Kidney glomerular epithelial cell (primary cell): ENCODE measurements around the gene AGO4.
"Not testable (repeated sequence)": the region's sequence is repeated elsewhere in the genome, so short reads cannot be mapped to it uniquely, and the experiment has no call there.

Experiments used
- DNase-seq: peaks from one replicate; lab custom pipeline; 2025; lab: John Stamatoyannopoulos, UW

Gene AGO4

DNA sequence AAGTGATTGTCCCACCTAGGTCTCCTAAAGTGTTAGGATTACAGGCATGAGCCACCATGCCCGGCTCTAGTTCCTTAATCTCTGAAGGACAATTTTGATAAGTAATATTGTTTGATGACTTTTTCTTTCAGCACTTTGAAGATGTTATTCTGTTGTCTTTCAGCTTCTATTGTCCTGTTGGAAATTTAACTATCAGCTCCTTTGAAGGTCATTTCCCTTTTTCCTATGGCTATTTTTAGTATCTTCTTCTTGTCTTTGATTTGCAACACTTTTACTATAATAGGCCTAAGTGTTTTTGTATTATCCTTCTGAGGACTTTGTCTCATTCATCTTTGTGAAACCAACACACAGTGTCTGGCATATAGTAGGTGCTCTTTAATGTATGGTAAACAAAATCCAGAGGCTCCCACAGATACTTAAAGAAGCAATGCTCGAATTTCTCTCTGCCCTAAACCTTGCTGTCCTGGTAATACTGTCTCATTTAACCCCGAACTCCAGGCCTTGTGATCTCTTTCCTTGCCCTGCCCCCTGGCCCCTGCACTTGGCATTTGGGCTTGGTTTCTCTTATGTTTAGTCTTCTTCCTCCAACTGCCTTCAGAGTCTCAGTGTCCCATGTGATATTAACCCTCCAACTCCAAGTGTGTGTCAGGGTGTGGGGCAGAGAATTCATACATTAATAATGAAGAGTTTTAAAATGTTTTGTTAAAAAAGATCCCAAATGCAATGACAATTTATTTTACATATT is 56.2 kb downstream of the AGO4 start:
- DNase-seq, result no peak

DNA sequence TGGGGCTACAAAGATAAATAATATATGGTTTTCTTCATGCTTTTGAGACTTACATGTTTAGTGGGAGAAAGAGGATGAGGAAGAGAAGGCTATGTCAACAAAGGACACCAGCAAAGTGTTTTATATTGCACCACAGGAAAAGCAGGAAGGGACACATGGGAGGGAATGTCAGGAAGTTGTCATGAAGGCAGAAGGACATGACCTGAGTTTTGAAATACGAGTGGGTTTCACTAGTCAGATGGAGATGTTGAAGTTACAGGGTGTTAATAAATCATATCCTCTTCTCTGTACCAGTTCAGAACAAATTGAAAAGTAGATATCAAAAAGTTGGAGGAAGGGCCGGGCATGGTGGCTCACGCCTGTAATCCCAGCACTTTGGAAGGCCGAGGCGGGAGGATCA is 57.0 kb downstream of the AGO4 start:
- no peak for DNase-seq

DNA sequence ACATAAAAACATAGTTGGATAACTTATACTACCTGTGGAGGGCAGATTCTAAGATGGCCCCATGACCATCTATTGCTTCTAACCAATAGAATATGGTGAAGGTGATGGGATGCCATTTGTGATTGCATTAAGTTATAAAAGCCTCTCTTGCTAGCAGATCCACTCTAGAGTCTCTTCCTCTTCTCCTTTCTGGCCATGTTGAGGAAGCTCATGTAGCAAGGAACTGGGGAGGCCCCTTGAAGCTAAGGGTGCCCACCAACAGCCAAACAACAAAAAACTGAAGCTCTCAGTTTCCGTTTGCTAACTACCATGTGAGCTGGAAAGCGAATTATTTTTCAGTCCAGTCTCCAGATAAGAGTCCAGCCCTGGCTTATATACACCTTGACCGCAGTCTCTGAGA is 59.2 kb downstream of the AGO4 start:
- DNase-seq, result no peak

GRCh38 chr1:35869245-35869950 is 61.6 kb downstream of the AGO4 start:
- DNase-seq, result not testable (repeated sequence)

DNA sequence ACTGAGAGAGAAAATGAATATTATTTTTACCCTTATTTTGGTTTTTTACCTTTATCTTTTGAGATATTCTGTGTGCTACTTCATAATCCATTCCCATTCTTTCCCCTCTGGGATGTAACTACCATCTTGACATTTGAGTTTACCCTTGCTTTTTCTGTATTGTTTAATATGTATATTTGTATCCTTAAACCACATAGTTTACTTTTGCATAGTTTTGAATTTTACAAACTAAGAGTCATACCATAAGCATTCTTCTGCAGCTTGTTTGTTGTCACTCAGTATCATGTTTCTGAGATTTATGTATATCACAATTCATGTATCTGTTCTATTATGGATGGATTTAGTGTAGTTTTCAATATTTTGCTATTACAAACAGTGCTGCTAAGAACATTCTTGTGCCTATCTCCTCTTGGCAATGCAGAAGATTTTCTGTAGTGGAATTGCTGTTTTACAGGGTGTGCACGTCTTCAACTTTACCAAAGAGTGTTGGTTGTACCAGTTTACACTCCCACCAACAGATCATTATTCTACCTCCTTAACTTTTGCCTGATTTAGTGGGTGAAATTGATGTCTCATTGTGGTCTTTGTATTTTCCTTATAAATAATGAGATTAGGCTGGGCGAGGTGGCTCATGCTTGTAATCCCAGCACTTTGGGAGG is 63.0 kb downstream of the AGO4 start:
- no peak for DNase-seq

DNA sequence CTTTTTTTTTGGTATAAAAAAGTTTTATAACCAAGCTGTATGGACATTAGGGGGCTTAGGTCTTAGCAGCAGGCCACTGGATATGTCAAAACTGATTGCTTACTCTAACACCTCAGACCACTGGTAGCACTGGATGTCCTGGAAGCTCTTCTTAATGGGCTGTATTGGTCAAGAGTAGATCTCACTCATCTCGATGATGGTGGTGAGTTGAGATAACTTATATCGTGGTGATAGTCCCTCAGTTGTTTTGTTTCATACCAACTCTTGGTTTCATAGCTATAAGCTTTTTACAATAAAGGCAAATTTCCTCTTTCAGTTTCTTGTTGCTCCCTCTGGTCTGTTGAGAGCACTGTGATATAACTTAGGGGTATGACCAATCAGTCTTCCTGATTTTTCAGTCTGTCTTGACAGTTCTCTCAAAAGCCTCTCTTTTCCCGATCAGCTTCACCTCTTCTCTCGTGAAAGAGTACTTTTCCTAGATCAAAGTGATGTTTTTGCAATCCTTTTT is 65.5 kb downstream of the AGO4 start:
- no peak for DNase-seq

- not testable (repeated sequence) for DNase-seq
These were observed 66.3 kb downstream of the AGO4 start for GRCh38 chr1:35874115-35874514.

DNA sequence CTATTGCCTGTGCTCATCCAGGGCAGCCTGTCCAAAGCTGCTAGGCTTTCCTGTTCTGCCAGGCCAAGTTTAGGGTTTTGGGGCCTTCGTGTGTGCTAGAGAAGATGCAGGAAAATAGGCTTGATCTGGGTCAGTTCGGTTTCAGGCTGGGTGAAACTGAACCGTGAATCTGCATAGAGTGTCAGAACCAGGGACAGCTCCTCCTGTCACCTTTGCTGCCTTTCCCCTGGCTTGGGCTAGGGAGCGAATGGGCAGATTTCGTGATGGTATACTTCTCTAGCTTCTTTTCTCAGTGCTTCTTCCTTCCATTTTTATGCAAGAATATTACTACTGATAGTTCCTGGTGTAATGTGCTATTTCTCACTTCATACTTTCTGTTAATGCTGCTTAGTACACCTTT is 69.2 kb downstream of the AGO4 start:
- no peak for DNase-seq

DNA sequence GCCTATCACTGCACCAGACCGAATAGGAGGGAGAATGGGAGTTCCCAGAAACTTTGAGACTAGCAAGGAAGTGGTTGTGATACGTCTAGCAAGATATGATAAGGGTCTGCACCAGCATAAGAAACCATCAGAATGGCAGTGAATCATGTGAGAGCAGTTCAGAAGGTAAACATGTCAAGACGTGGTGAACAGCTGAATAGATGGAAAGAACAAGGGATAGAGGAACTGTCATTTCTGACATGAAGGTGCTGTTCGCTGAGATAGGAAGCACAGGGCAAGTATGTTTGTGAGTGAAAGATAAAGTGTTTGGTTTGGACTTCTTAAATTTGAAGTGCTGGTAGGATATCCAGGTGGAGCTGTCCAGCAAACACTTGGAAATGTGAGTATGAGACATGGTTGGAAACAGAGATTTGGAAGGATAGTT is 74.0 kb downstream of the AGO4 start:
- no peak for DNase-seq

GRCh38 chr1:35882586-35882944 is 74.7 kb downstream of the AGO4 start:
- DNase-seq, result no peak

- DNase-seq, result peak; percentile 78
These were observed 75.3 kb downstream of the AGO4 start, which contains the start of gene AGO1 for GRCh38 chr1:35882945-35883634. TSS of gene AGO1 (plus strand) at chr1:35883209. CDS start at chr1:35883422, 213 bp downstream.

DNA sequence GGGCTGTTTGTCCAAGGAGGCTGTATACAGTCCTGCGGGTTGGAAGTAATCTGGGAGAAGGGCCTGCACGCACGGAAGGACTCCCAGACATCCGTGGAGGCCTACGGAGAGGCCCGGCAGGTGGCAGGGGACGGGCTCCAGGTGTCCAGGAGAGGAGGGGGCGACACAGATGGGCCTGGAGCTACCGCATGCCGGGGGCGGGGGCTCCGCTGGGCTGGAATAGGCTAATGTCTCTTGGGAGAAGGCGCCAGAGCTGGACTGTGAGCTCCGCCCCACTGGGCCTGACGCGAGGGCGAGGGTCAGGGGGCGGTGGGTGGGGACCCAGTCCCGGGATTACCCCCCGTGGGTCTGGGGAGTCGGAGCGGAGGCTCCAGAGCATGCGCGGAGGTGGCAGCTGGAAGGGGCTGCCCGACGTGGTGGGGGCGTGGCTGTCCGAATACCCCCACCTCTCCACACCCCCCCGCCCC is 75.9 kb downstream of the AGO4 start:
- no peak for DNase-seq

- DNase-seq, result no peak
These were observed 77.1 kb downstream of the AGO4 start for GRCh38 chr1:35884934-35885333.

GRCh38 chr1:35885961-35886558 is 78.2 kb downstream of the AGO4 start:
- DNase-seq, result no peak

- DNase-seq, result no peak
These were observed 79.0 kb downstream of the AGO4 start for GRCh38 chr1:35886577-35887431.

DNA sequence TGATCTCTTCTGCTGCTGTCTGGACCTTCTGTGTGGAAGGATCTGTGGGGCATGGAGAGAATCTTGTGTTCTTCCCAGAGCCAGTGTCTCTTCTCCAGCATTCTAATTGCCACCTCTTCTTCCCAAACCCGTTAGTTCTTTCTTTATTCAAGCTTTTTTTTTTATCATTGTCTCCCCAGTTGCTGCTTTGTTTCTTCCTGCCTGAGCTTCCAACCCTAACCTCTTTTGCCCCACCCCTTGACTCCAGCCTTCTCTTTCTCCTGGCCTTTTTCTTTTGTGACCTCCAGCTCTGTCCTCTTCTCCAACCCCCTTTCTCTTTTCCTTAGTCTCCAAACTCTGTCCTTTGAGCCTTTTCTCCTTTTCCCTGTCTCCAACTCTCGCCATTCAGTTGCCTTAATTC is 79.7 kb downstream of the AGO4 start:
- DNase-seq, result no peak

DNA sequence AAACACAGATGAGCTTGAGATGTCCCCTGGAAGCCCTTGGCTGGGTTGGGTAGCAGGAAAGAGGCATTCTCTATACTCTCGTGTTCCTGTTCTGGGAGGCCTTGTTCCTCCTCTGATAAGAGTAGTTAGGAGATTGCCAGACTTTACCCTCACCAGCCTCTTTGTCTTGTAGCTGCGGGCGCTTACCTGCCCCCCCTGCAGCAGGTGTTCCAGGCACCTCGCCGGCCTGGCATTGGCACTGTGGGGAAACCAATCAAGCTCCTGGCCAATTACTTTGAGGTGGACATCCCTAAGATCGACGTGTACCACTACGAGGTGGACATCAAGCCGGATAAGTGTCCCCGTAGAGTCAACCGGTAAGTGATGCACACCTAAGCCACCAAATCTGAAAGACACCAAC is 80.4 kb downstream of the AGO4 start:
- no peak for DNase-seq

DNA sequence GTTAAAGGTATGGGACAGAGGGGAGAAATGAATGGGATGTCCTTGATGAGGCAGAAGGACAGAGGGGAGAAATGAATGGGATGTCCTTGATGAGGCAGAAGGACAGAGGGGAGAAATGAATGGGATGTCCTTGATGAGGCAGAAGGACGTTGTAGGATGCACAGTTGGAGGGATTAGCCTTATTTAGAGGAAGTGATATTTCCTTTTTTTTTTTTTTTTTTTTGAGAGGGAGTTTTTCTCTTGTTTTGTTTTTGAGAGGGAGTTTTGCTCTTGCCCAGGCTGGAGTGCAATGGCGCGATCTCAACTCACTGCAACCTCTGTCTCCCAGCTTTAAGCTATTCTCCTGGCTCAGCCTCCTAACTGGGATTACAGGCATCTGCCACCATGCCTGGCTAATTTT is 81.2 kb downstream of the AGO4 start:
- not testable (repeated sequence) for DNase-seq

- DNase-seq, result no peak
These were observed 85.4 kb downstream of the AGO4 start for GRCh38 chr1:35893051-35893879.

DNA sequence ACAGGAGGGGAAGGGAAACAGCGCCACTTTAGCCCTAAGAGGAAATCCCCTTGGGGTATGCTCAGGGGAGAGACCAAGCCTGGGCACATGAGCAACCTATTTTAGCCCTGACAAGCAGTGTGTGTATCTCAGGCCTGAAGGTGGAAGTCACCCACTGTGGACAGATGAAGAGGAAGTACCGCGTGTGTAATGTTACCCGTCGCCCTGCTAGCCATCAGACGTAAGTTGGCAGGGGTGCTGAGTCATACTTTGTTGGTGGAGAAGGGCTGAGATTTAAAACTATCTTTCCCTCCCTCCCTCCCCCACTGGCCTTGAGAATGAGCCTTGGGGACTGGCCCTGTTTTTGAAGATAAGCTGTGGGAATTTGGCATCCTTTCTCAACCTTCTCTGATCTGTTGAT is 86.4 kb downstream of the AGO4 start:
- no peak for DNase-seq
